ENCODE measurements around the gene BRWD1.
A peak's percentile ranks its signal among the peaks of the same experiment; 100 is the strongest.

The BRWD1 gene

DNA sequence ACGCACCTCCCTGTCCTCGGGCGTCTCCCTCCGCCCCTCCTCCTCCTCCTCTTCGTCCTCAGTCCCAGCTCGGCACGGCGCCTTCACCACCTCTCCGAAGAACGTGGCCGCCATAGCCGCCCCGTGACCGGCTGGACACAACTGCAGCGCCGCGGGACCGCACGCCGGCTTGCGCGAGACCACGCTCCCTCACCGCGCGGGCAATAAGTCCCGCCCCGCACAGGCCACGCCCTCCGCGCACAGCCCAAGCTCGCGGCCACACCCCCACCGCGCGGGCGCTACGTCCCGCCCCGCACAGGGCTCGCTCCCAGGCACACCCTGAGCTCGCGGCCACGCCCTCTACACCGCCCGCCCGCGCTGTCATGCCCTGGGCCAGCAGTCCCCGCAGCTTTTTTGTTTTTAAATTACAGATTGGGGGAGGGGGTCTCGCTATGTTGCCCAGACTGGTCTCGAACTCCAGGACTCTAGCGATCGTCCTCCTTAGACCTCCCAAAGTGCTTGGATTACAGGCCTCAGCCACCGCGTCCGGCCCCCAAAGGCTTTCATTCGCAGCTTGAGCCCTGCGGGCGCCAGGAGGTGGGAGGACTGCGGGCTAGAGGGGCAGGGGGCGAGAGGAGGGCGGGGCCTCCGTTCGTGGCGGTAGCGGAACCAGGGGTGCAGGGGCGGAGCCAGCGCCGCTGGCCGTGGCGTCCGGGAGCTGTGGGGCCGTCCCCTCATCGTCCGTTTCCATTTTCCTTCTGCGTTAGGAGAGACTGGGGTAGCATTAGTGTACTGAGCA, 130.0 kb downstream of the BRWD1 start, which contains the start of gene PSMG1:
Gene PSMG1, minus strand, starts transcription at position 180 of the 778 bp plus-strand sequence. Its CDS starts 66 bp downstream, at position 114.
- H3K4me3 ChIP-seq (ENCODE audit: low read depth, low read length) = peak within 1 kb of the TSS; percentile 99
- TF ChIP-seq, protein P1, sequence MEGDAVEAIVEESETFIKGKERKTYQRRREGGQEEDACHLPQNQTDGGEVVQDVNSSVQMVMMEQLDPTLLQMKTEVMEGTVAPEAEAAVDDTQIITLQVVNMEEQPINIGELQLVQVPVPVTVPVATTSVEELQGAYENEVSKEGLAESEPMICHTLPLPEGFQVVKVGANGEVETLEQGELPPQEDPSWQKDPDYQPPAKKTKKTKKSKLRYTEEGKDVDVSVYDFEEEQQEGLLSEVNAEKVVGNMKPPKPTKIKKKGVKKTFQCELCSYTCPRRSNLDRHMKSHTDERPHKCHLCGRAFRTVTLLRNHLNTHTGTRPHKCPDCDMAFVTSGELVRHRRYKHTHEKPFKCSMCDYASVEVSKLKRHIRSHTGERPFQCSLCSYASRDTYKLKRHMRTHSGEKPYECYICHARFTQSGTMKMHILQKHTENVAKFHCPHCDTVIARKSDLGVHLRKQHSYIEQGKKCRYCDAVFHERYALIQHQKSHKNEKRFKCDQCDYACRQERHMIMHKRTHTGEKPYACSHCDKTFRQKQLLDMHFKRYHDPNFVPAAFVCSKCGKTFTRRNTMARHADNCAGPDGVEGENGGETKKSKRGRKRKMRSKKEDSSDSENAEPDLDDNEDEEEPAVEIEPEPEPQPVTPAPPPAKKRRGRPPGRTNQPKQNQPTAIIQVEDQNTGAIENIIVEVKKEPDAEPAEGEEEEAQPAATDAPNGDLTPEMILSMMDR (IDR thresholded peaks at IDR 0.05; ENCODE audit: borderline replicate concordance, insufficient read depth, low read depth, low read length) = no peak

DNA sequence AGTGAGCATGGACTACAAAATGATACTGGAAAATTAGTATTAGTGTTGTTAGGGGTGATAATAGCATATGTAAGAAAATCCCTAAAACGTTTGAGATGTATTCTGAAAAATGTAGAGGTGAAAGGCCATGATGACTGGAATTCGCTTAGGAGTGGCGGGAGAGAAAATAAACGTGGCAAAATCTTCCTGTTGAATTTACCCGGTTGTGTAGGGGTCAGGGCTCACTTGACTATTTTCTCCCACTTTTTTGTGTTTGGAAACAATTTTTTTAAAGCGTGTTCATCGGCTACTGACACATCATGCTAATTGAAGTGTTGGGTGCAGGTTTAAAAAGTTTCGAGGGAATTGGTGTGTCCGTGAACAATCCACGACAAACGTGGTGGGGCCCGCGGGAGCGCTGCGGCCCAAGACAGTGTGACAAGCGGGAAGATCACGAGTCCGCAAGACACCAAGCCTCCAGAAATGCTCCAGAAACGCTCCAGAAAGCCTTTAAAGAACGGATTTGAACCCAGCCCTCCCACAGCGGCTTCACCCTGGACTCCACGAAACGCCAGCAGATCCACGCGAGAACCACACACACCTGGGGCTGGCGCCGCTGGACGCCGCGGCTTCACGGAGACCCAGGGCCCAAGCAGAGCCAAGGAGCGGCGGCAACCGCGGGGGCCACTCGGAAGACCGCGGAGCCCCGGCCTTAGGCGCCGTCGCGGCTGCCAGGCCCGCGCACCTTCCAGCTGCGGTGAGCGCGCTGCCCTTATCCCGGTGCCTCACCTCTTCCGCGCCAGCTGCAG, 130.8 kb downstream of the BRWD1 start:
- TF ChIP-seq, protein P1 (IDR thresholded peaks at IDR 0.05; ENCODE audit: borderline replicate concordance, insufficient read depth, low read depth, low read length) = no peak
- H3K4me3 ChIP-seq (ENCODE audit: low read depth, low read length) = peak overlapping the region; percentile 99

DNA sequence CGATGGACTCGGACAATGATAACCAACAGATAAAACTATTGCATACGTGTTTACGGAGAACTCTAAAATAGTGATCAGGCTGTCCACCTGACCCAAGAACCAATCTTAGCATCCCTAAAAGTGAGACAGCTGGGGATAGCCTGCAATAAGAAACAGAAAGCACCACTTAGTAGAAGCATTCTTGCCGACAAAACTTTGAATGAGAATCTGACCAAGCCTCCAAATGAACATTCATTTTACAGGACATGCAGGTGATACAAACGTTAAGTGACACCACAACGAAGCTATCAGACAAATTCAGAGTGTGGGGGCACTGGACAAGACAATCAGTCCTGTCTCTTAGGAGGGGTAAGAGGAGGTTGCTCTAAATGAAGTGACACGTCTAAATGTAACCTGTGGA, 131.4 kb downstream of the BRWD1 start:
- TF ChIP-seq, protein P1 (IDR thresholded peaks at IDR 0.05; ENCODE audit: borderline replicate concordance, insufficient read depth, low read depth, low read length) = no peak
- peak overlapping the region; percentile 99 for H3K4me3 ChIP-seq (ENCODE audit: low read depth, low read length)

DNA sequence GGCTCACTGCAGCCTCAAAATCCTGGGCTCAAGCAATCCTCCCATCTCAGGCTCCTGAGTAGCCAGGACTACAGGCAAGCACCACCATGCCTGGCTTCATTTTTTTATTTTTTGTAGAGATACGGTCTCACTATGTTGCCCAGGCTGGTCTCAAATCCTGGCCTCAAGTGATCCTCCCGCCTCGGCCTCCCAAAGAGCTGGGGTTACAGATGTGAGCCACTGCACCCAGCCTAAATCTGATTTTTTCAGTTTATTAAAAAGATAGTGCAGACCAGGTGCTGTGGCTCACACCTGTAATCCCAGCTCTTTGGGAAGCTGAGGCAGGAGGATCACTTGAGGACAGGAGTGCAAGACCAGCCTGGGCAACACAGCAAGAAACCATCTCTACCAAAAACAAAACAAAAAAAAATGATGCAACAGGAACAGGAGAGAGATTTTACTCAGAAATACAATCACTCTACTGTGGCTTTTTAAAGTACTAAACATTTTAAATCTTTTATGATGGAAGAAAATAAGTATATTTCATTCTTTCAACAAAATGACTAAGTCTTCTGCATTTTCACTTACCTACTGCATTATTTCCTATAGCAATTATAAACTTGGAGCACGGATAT, 132.1 kb downstream of the BRWD1 start:
- no peak overlapping the region for H3K4me3 ChIP-seq (ENCODE audit: low read depth, low read length)
- TF ChIP-seq, protein P1 (IDR thresholded peaks at IDR 0.05; ENCODE audit: borderline replicate concordance, insufficient read depth, low read depth, low read length) = no peak

DNA sequence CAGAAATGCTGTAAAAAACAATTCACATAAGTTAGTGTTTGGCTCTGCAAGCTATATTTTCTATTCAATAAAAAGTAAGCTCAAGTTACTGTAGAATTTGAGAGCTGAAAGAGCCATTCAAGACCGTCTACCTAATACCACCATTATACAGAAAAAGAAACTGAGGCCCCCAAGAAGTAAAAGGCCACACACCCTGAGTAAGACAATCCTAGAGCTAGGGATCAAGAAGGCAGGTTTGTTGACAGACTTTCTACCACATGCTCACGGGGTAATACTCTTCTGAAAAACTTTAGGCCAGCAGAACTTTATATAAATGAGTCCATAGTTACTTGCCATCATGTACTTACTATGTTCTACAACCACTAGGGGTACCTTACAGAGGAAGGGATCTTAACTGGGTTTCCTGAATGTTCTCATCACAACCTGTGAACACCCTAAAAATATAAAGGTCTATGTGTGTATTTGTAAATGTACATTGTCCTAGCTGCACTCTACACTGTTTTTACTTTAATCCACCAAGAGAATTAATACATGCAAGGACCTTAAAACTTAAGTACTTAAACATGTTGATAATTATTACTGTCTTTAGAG, 132.9 kb downstream of the BRWD1 start:
- no peak overlapping the region for H3K4me3 ChIP-seq (ENCODE audit: low read depth, low read length)
- TF ChIP-seq, protein P1 (IDR thresholded peaks at IDR 0.05; ENCODE audit: borderline replicate concordance, insufficient read depth, low read depth, low read length) = peak; percentile 20; the same call in 1 of the 2 replicates

DNA sequence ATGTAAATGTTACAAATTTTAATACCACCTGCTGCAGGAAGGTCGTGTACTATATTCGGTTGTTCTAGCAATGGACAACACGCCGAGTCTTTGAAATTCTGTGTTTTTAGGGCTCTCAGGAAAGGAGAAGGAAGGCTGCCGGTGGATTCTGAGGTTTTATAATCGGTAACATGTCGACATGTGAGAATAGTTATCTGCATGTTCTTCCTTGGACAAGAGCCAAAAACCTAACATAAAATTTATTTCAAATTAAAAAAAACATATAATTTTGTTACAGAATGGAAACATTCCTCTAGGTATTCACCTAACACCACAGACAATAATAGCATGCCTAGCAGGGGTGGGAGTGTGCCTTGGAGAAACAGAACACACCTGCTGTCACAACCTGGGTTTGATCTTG, 135.0 kb downstream of the BRWD1 start:
- no peak overlapping the region for H3K4me3 ChIP-seq (ENCODE audit: low read depth, low read length)
- TF ChIP-seq, protein P1 (IDR thresholded peaks at IDR 0.05; ENCODE audit: borderline replicate concordance, insufficient read depth, low read depth, low read length) = no peak
